Adrenal gland (tissue), 5 donors: Measurements from ENCODE around the gene SDK1.

Source experiments
- CTCF ChIP-seq, 6 experiments: fragments of 450-650 bp in 4 of 6; fragments of 200-600 bp in 2 of 6; sonication (generic) in 1 of 6; IDR thresholded peaks; 1 replicate in 5 of 6; 2 replicates in 1 of 6; pipeline versions ENCODE4 v1.5.1 to v1.8.0; 2016 to 2021; ENCODE audit warnings: antibody characterized with exemption in 6 of 6, mild to moderate bottlenecking in 2 of 6, moderate library complexity in 1 of 6
- POLR2A ChIP-seq, 2 donors: fragments of 450-650 bp; IDR thresholded peaks; one replicate each; pipeline ENCODE4 v1.6.1; 2017; ENCODE audit warnings: antibody characterized with exemption in 2 of 2, mild to moderate bottlenecking in 2 of 2, moderate library complexity in 1 of 2
- donor health status: DM: no; HTN: no; CAD: no.

DNA sequence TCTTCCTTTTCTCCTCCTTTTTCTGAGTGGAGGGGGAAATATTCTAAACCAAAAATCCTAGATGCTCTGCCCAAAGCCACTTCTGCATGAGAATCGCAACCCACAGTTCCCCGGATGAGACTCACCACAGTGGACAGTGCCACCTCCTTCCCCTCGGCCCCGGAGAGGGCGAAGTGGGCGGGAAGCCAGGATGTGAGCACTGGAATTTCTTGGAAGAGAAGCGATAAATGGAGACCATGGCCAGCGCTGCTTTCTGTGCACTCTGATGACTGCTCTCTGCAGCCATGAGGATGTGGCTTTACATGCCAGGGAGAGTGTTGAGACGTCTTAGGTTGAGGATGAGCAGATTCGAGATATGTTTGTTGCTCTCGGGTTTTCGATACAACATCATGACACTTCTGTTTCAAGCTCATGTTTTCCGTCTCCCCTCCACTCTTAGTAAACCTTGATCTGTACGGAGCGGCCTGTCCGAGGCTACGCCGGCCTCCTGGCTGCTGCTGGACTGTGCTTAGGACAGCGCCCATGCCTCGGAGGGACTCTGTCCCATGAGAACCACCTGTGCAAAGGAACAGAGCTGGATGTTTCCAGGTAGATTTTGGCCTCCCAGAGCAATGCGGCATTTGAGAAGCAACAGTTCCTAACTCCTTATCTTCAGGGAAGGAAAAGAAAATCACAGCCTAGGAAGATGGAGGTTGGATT lies 966.4 kb downstream of the SDK1 start:
- TF ChIP-seq CTCF (IDR thresholded peaks at IDR 0.05): no peak
- no peak for TF ChIP-seq POLR2A (IDR thresholded peaks at IDR 0.05)
